Stimulated activated effector memory CD8-positive, alpha-beta T cell treated with anti-CD3 and anti-CD28 coated beads, Interleukin-12 subunit alpha, Interleukin-12 subunit beta, amount 100 ng/mL, for 72 hours (primary cell): Measurements from ENCODE around the gene SYT8.
"Not testable (repeated sequence)": the region's sequence is repeated elsewhere in the genome, so short reads cannot be mapped to it uniquely, and the experiment has no call there.

Source experiments
- ATAC-seq: fragments of 150-1000 bp; cut with Tn5 transposase; 2 replicates; pipeline ENCODE4 v1.10.0; 2021
- DNase-seq, 2 donors: peaks; one replicate each; pipeline ENCODE4 v3.0.0; 2021 to 2022; ENCODE audit warnings: low spot score in 2 of 2
- H3K27ac Mint-ChIP-seq: one replicate; pipeline ENCODE4 v1.8.0; 2022; ENCODE audit warnings: mild to moderate bottlenecking, mixed read lengths
- H3K36me3 Mint-ChIP-seq: one replicate; pipeline ENCODE4 v1.8.0; 2022; ENCODE audit warnings: mild to moderate bottlenecking, mixed read lengths
- H3K4me1 Mint-ChIP-seq: one replicate; pipeline ENCODE4 v1.8.0; 2022; ENCODE audit warnings: mixed read lengths
- H3K4me3 Mint-ChIP-seq: one replicate; pipeline ENCODE4 v1.8.0; 2022; ENCODE audit warnings: mild to moderate bottlenecking, mixed read lengths
- H3K9me3 Mint-ChIP-seq: one replicate; pipeline ENCODE4 v1.8.0; 2022; ENCODE audit warnings: mixed read lengths

SYT8 gene

DNA sequence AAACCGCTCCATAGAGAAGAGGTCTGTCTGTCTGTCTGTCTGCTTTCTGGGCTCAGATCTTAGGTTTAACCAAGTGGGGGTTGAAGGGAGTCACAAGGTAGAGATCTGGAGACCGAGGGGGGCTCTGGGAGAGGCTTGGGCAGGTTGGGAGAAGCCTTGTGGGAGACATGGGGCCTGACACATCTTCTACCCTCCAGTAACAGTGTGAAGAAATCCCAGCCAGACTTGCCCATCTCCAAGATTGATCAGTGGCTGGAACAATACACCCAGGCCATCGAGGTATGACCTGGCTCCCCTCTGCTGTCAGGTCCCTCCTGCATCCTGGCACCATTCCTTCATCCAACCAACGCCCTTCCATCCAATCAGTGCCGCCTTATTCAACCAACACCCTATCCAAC, 49.5 kb downstream of the SYT8 start:
- ATAC-seq (no peak), DNase-seq (no peak)
- H3K27ac Mint-ChIP-seq: no peak overlapping the region

DNA sequence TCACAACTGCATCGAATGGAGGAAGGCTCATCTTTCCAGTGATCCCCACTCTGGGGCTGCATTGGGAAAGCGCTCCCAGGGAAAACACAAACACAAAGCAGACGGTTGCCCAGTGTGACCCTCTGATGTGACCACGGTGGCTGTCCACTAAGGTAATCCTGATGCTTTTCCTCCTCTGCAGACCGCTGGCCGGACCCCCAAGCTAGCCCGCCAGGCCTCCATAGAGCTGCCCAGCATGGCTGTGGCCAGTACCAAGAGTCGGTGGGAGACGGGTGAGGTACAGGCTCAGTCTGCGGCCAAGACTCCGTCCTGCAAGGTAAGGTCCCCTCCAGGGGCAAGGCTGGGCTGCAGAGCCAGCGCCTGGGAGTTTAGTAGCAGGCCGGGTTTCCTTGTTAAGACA, 51.8 kb downstream of the SYT8 start:
- DNase-seq, H3K4me3 Mint-ChIP-seq, H3K27ac Mint-ChIP-seq, H3K4me1 Mint-ChIP-seq, ATAC-seq, H3K9me3 Mint-ChIP-seq, H3K36me3 Mint-ChIP-seq: not testable (repeated sequence)

More for the DNA sequence above, 49.5 kb downstream of the SYT8 start:
- Mint-ChIP-seq H3K4me3 (no peak overlapping the region), H3K36me3 (peaks cover 19% of the 10 kb centered on the region), H3K4me1 (peaks cover 18% of the 10 kb centered on the region), H3K9me3 (no peaks in the 10 kb centered on the region)
